Karpas-422 (cell line): ENCODE data around the gene TNFRSF8. TPM values are rescaled to one million over a fixed set of nuclear protein-coding genes. Genes with fewer than 3 reads are reported as not detected.
"Not testable (repeated sequence)": the region's sequence is repeated elsewhere in the genome, so short reads cannot be mapped to it uniquely, and the experiment has no call there.

Experiments used
- DNase-seq: peaks from one replicate; pipeline ENCODE4 v3.0.0-alpha.2; 2015
- H2AFZ ChIP-seq: fragments of 200-600 bp; sonication (generic); 2 replicates; pipeline ENCODE4 v1.6.1; 2014; ENCODE audit warnings: antibody characterized with exemption, low read length, mixed read lengths
- H3K27ac ChIP-seq: fragments of 200-600 bp; sonication (generic); 2 replicates; pipeline ENCODE4 v1.5.1; 2014; ENCODE audit warnings: mild to moderate bottlenecking, low read length, moderate library complexity
- H3K27me3 ChIP-seq: fragments of 200-600 bp; sonication (generic); 2 replicates; pipeline ENCODE4 v1.6.1; 2014; ENCODE audit warnings: low read length, mixed read lengths
- H3K36me3 ChIP-seq: fragments of 200-600 bp; sonication (generic); 2 replicates; pipeline ENCODE4 v1.6.1; 2014; ENCODE audit warnings: low read length, mixed read lengths; ENCODE audit not compliant: insufficient read depth
- H3K4me1 ChIP-seq: fragments of 200-600 bp; sonication (generic); 2 replicates; pipeline ENCODE4 v1.6.1; 2014; ENCODE audit warnings: mild to moderate bottlenecking, low read length, mixed read lengths
- H3K4me2 ChIP-seq: fragments of 200-600 bp; sonication (generic); 2 replicates; pipeline ENCODE4 v1.6.1; 2014; ENCODE audit warnings: low read length, low read depth, mild to moderate bottlenecking; ENCODE audit not compliant: poor library complexity, severe bottlenecking
- H3K4me3 ChIP-seq: fragments of 200-600 bp; sonication (generic); 2 replicates; pipeline ENCODE4 v1.5.1; 2014; ENCODE audit warnings: mild to moderate bottlenecking, antibody characterized with exemption, low read length, mixed read lengths
- H3K79me2 ChIP-seq: fragments of 200-600 bp; sonication (generic); 2 replicates; pipeline ENCODE4 v1.6.1; 2014; ENCODE audit warnings: mild to moderate bottlenecking, low read length, mixed read lengths
- H3K9ac ChIP-seq: fragments of 200-600 bp; sonication (generic); 2 replicates; pipeline ENCODE4 v1.6.0; 2014; ENCODE audit warnings: low read length
- H3K9me2 ChIP-seq: fragments of 200-600 bp; sonication (generic), shearing (Covaris generic); replicated peaks from 2 replicates; pipeline ENCODE4 v1.6.0; 2014; ENCODE audit warnings: mild to moderate bottlenecking, low read length, moderate library complexity; ENCODE audit not compliant: insufficient read depth
- H3K9me3 ChIP-seq: fragments of 300-700, 200-600 bp; sonication (generic); 2 replicates; pipeline ENCODE4 v1.6.1; 2014; ENCODE audit warnings: low read length, mixed read lengths
- H4K20me1 ChIP-seq: fragments of 200-600 bp; sonication (generic); 2 replicates; pipeline ENCODE4 v1.6.1; 2014; ENCODE audit warnings: mild to moderate bottlenecking, antibody characterized with exemption, low read length, low read depth; ENCODE audit not compliant: insufficient read depth
- total RNA-seq: library from RNA; depleted of rRNA; stranded (reverse); fragments of >200 nt; shearing (Covaris generic); gene quantifications from 2 replicates; pipeline ENCODE4 v1.2.3, GENCODE V29; 2014; ENCODE audit warnings: low replicate concordance

TNFRSF8 gene
- total RNA-seq, 1 experiment from 2014 or later, result not detected

GRCh38 chr1:12095452-12096263 is 32.6 kb downstream of the TNFRSF8 start:
- H3K4me3 ChIP-seq, result no peak overlapping the region
- peak; percentile 72 for DNase-seq
- no peaks in the 10 kb centered on the region for H3K27me3 ChIP-seq

GRCh38 chr1:12096615-12097014 is 33.5 kb downstream of the TNFRSF8 start:
- no peak overlapping the region for H3K4me2 ChIP-seq
- H4K20me1 ChIP-seq, result no peaks in the 10 kb centered on the region
- H3K9me3 ChIP-seq, result peaks cover 4% of the 10 kb centered on the region; the same call in 1 of the 2 replicates
- no peak for DNase-seq
- no peaks in the 10 kb centered on the region for H3K79me2 ChIP-seq
- no peaks in the 10 kb centered on the region for H3K4me1 ChIP-seq
- H3K9me2 ChIP-seq, result no peaks in the 10 kb centered on the region
- H2AFZ ChIP-seq, result no peak overlapping the region
- no peaks in the 10 kb centered on the region for H3K27me3 ChIP-seq
- no peaks in the 10 kb centered on the region; the same call in 1 of the 2 replicates for H3K36me3 ChIP-seq
- H3K9ac ChIP-seq, result no peak overlapping the region
- H3K4me3 ChIP-seq, result no peak overlapping the region
- no peak overlapping the region for H3K27ac ChIP-seq

More at GRCh38 chr1:12095452-12096263, 32.6 kb downstream of the TNFRSF8 start:
- Histone ChIP-seq H3K9me2 (no peaks in the 10 kb centered on the region), H3K36me3 (no peaks in the 10 kb centered on the region; the same call in 1 of the 2 replicates), H4K20me1 (no peaks in the 10 kb centered on the region), H3K9ac (no peak overlapping the region), H3K9me3 (peaks cover 4% of the 10 kb centered on the region; the same call in 1 of the 2 replicates), H3K27ac (no peak overlapping the region), H3K4me2 (no peak overlapping the region), H2AFZ (0 out of 2 replicates have a peak overlapping the region, but pooled peaks have one; percentile 71), H3K4me1 (no peaks in the 10 kb centered on the region), H3K79me2 (no peaks in the 10 kb centered on the region)

DNA sequence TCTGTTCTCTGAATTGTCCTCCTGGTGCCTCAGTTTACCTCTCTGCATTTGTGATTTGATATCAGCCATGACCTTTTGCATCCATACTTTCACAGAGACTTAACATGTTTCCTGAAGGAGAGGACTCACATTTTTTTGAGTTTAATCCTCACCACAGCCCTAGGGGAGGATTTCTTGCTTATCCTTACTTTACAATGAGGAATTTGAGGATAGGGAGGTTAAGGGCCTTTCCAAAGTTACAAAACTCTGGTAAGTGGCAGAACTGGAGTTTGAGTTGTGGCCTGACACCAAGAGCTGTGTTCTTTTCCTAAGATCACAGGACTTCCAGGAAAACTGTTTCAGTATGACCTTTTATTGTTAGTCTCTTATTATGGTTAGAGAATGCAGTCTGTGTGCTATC is 34.2 kb downstream of the TNFRSF8 start:
- Histone ChIP-seq H3K9me2 (no peaks in the 10 kb centered on the region), H3K4me1 (no peaks in the 10 kb centered on the region), H3K79me2 (no peaks in the 10 kb centered on the region), H3K36me3 (no peaks in the 10 kb centered on the region; the same call in 1 of the 2 replicates), H3K4me3 (no peak overlapping the region), H3K9me3 (peaks cover 4% of the 10 kb centered on the region; the same call in 1 of the 2 replicates), H3K4me2 (no peak overlapping the region), H3K27me3 (no peaks in the 10 kb centered on the region), H3K9ac (no peak overlapping the region), H4K20me1 (no peaks in the 10 kb centered on the region), H2AFZ (no peak overlapping the region), H3K27ac (no peak overlapping the region)
- DNase-seq, result no peak

- Histone ChIP-seq H3K36me3 (no peaks in the 10 kb centered on the region; the same call in 1 of the 2 replicates), H3K79me2 (no peaks in the 10 kb centered on the region), H3K9me3 (peaks cover 4% of the 10 kb centered on the region; the same call in 1 of the 2 replicates), H3K27me3 (no peaks in the 10 kb centered on the region), H3K4me1 (no peaks in the 10 kb centered on the region), H3K9me2 (no peaks in the 10 kb centered on the region), H3K9ac (no peak overlapping the region), H2AFZ (no peak overlapping the region), H3K4me3 (no peak overlapping the region), H3K4me2 (no peak overlapping the region), H3K27ac (no peak overlapping the region), H4K20me1 (no peaks in the 10 kb centered on the region)
- no peak for DNase-seq
Observed at GRCh38 chr1:12098786-12099185, 35.7 kb downstream of the TNFRSF8 start.

DNA sequence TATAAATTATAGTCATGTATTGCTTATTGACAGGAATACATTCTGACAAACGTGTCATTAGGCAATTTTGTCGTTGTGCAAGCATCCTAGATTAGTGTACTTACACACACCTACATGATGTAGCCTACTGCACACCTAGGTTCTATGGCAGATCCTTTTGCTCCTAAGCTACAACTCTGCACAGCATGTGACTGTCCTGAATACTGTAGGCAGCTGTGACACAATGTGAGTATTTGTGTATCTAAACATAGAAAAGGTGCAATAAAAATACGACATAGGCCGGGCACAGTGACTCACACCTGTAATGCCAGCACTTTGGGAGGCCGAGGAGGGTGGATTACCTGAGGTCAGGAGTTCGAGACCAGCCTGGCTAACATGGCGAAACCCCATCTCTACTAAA is 36.5 kb downstream of the TNFRSF8 start:
- DNase-seq, result no peak
- Histone ChIP-seq H3K4me3 (no peak overlapping the region), H3K4me2 (no peak overlapping the region), H3K9ac (no peak overlapping the region), H3K79me2 (no peaks in the 10 kb centered on the region), H3K9me3 (peaks cover 4% of the 10 kb centered on the region; the same call in 1 of the 2 replicates), H3K27ac (no peak overlapping the region), H2AFZ (no peak overlapping the region), H3K9me2 (no peaks in the 10 kb centered on the region), H3K27me3 (no peaks in the 10 kb centered on the region), H4K20me1 (no peaks in the 10 kb centered on the region), H3K4me1 (no peaks in the 10 kb centered on the region), H3K36me3 (no peaks in the 10 kb centered on the region; the same call in 1 of the 2 replicates)

- Histone ChIP-seq H3K9ac (no peak overlapping the region), H3K79me2 (no peaks in the 10 kb centered on the region), H3K9me3 (peaks cover 4% of the 10 kb centered on the region; the same call in 1 of the 2 replicates), H3K4me1 (no peaks in the 10 kb centered on the region), H3K4me3 (no peak overlapping the region), H3K9me2 (no peaks in the 10 kb centered on the region), H4K20me1 (no peaks in the 10 kb centered on the region), H3K4me2 (no peak overlapping the region), H2AFZ (no peak overlapping the region), H3K36me3 (no peaks in the 10 kb centered on the region; the same call in 1 of the 2 replicates), H3K27me3 (no peaks in the 10 kb centered on the region), H3K27ac (no peak overlapping the region)
- no peak for DNase-seq
Observed at GRCh38 chr1:12100071-12100470, 37.0 kb downstream of the TNFRSF8 start.

DNA sequence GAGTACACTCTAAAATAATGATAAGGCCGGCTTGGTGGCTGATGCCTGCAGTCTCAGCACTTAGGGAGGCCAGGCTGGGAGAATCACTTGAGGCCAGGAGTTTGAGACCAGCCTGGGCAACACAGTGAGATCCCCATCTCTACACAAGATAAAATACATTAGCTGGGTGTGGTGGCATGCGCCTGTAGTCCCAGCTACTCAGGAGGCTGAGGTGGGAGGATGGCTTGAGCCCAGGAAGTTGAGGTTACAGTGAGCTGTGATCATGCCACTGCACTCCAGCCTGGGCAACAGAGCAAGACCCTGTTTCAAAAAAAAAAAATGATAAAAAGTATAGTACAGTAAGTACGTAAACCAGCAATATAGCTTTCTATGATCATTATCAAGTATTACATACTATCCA is 38.0 kb downstream of the TNFRSF8 start:
- H3K9me3 ChIP-seq, H2AFZ ChIP-seq, H3K9me2 ChIP-seq, H3K36me3 ChIP-seq, H3K79me2 ChIP-seq, DNase-seq, H3K27ac ChIP-seq, H3K4me3 ChIP-seq, H3K4me2 ChIP-seq, H4K20me1 ChIP-seq, H3K4me1 ChIP-seq, H3K9ac ChIP-seq, H3K27me3 ChIP-seq: not testable (repeated sequence)

- Histone ChIP-seq H3K79me2 (no peaks in the 10 kb centered on the region), H3K27me3 (no peaks in the 10 kb centered on the region), H3K9me3 (no peaks in the 10 kb centered on the region), H3K9me2 (no peaks in the 10 kb centered on the region), H2AFZ (no peak overlapping the region), H3K4me1 (no peaks in the 10 kb centered on the region), H4K20me1 (no peaks in the 10 kb centered on the region), H3K27ac (no peak overlapping the region), H3K9ac (no peak overlapping the region), H3K4me3 (no peak overlapping the region), H3K4me2 (no peak overlapping the region), H3K36me3 (no peaks in the 10 kb centered on the region)
- DNase-seq, result no peak
Observed at GRCh38 chr1:12102066-12102465, 39.0 kb downstream of the TNFRSF8 start.
